Measurements from ENCODE around the gene UVRAG. TPM values are rescaled to one million over a fixed set of nuclear protein-coding genes. Genes with fewer than 3 reads are reported as not detected.

The UVRAG gene
- total and polyA plus RNA-seq, 5 donors from 2014 or later, result 13.7 to 37.2 (median 16.6) TPM

Other genes with a start within 250 kb of the UVRAG start
- 0.44 TPM for gene MAP6, start 146.2 kb upstream of the UVRAG start, total RNA-seq
- gene MAP6, start 146.2 kb upstream of the UVRAG start, polyA plus RNA-seq, result not detected
- gene MOGAT2, start 97.4 kb upstream of the UVRAG start, total RNA-seq, result not detected
- not detected for gene MOGAT2, start 97.4 kb upstream of the UVRAG start, polyA plus RNA-seq
- gene DGAT2, start 46.4 kb upstream of the UVRAG start, total RNA-seq, result 0.42 TPM
- gene DGAT2, start 46.4 kb upstream of the UVRAG start, polyA plus RNA-seq, result under 1 TPM in 2 of 4 donors, not detected in 2; 0.17 to 0.47 TPM

All from CD4-positive, CD25-positive, alpha-beta regulatory T cell (primary cell).